Lower leg skin (tissue), 3 donors: ENCODE results near the gene FCSK.

Experiments
- POLR2A ChIP-seq, 2 donors: fragments of 450-650 bp; IDR thresholded peaks; one replicate each; pipeline ENCODE4 v1.6.1; 2016 to 2017; ENCODE audit warnings: antibody characterized with exemption in 2 of 2, mild to moderate bottlenecking in 1 of 2, moderate library complexity in 1 of 2
- TF ChIP-seq, protein P1 (sequence below), 3 donors: fragments of 450-650 bp; IDR thresholded peaks; one replicate each; pipeline ENCODE4 v1.5.1; 2016; ENCODE audit warnings: antibody characterized with exemption in 3 of 3, mild to moderate bottlenecking in 3 of 3, moderate library complexity in 2 of 3

GRCh38 chr16:70470927-70471341 lies 16.5 kb downstream of the FCSK start:
- no peak for TF ChIP-seq POLR2A (IDR thresholded peaks at IDR 0.05)
- TF ChIP-seq, protein P1, sequence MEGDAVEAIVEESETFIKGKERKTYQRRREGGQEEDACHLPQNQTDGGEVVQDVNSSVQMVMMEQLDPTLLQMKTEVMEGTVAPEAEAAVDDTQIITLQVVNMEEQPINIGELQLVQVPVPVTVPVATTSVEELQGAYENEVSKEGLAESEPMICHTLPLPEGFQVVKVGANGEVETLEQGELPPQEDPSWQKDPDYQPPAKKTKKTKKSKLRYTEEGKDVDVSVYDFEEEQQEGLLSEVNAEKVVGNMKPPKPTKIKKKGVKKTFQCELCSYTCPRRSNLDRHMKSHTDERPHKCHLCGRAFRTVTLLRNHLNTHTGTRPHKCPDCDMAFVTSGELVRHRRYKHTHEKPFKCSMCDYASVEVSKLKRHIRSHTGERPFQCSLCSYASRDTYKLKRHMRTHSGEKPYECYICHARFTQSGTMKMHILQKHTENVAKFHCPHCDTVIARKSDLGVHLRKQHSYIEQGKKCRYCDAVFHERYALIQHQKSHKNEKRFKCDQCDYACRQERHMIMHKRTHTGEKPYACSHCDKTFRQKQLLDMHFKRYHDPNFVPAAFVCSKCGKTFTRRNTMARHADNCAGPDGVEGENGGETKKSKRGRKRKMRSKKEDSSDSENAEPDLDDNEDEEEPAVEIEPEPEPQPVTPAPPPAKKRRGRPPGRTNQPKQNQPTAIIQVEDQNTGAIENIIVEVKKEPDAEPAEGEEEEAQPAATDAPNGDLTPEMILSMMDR (IDR thresholded peaks at IDR 0.05), result no peak
